SK-N-MC (cell line): ENCODE measurements around the gene ZNF804B.

Experiments
- EZH2 ChIP-seq: fragments of 200-600 bp; sonication (generic); IDR thresholded peaks from one replicate; pipeline ENCODE4 v1.6.1; 2017; ENCODE audit warnings: antibody characterized with exemption
- FOXP2 ChIP-seq: optimal IDR thresholded peaks from 2 replicates; pipeline ENCODE3; 2011; ENCODE audit warnings: mild to moderate bottlenecking, moderate library complexity; ENCODE audit not compliant: insufficient read depth; ENCODE audit errors: extremely low read length, control extremely low read depth
- POLR2AphosphoS5 ChIP-seq: IDR thresholded peaks from 2 replicates; pipeline ENCODE4 v1.6.1; 2012; ENCODE audit warnings: mild to moderate bottlenecking, low read depth, low read length, borderline replicate concordance

DNA sequence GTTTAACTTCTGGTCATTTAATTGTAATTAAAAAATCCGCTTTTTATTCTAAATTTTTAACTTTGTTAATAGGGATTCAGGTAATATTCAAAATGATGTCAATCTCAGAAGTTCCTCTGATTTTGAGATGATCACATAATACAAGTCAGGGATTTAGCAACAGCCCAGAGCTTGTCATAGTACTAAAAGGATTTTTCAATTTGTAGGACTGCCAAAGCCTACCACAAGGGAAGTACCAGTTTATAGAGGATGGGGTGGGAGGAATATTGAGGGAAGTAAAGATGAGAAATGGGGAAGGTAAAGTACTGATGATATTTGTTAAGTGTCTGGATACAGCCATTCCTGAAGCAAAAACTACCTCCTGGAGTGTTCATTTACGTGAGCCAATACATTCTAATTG lies 314.3 kb downstream of the ZNF804B start:
- no peak for TF ChIP-seq POLR2AphosphoS5
- TF ChIP-seq EZH2: no peak
- TF ChIP-seq FOXP2: no peak
